ENCODE results near the gene VSIG4.
"Not testable (repeated sequence)": the region's sequence is repeated elsewhere in the genome, so short reads cannot be mapped to it uniquely, and the experiment has no call there.

The VSIG4 gene

GRCh38 chrX:66039944-66040343, at the start of gene VSIG4:
Gene VSIG4 (minus strand): TSS chrX:66040080. CDS start chrX:66039998, 82 bp downstream.
- DNase-seq = no peak

GRCh38 chrX:66076801-66077200, 36.9 kb upstream of the VSIG4 start:
- DNase-seq = no peak

GRCh38 chrX:66074920-66075879, 35.3 kb upstream of the VSIG4 start:
- DNase-seq = peak; percentile 1

- DNase-seq = no peak
Observed at GRCh38 chrX:66071126-66071525, 31.2 kb upstream of the VSIG4 start.

DNA sequence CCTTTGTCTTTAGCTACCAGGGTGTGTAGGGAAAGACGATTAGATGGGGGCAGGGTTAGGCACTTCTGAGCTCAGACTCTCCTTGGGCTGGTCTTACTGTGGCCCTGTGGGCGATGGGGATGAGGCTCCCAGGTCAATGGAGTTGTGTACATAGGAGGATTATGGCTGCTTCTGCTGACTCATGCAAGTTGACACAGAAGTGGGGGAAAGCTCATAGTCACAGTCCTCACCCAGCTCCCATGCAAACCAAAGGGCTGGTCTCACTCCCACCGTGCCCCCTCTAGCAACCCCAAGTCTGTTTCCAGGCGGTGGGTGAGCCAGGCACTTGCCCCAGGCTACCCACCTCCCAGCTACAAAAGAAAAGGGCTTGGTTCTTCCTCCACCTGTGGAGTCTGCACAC, 24.4 kb upstream of the VSIG4 start:
- no peak for DNase-seq

DNA sequence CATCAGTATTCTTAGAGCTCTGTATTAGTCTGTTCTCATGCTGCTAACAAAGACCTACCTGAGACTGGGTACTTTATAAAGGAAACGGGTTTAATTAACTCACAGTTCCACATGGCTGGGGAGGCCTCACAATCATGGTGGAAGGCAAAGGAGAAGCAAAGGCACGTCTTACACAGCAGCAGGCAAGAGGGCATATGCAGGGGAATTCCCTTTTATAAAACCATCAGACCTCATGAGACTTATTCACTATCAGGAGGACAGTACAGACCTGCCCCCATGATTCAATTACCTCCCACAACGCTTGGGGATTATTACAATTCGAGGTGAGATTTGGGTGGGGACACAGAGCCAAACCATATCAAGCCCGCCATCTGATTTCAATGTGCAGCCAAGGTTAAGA, 17.1 kb upstream of the VSIG4 start:
- DNase-seq = not testable (repeated sequence)

GRCh38 chrX:66054978-66055377, 15.1 kb upstream of the VSIG4 start:
- DNase-seq = no peak

- no peak for DNase-seq
Observed at GRCh38 chrX:66053414-66053813, 13.5 kb upstream of the VSIG4 start.

DNA sequence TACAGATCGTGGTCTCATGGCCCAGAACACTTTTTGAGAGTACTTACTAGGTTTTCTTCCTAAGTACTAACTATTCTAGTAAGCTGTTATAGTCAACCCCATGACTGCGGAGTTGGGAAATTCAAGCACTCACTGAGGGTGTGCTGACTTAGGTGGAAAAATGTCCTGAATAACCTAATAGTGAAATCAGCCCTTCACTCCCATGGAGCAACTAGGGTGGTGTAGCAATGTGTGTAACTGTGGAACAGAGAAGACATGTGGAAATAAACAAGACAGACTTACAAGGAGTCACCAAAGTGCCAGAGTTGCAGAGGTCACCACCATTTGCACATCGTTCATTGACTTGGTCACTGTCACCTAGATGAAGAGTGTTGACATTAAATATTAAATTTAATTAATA, 12.1 kb upstream of the VSIG4 start:
- DNase-seq = no peak

- no peak for DNase-seq
Observed at GRCh38 chrX:66050140-66050569, 10.3 kb upstream of the VSIG4 start.

DNA sequence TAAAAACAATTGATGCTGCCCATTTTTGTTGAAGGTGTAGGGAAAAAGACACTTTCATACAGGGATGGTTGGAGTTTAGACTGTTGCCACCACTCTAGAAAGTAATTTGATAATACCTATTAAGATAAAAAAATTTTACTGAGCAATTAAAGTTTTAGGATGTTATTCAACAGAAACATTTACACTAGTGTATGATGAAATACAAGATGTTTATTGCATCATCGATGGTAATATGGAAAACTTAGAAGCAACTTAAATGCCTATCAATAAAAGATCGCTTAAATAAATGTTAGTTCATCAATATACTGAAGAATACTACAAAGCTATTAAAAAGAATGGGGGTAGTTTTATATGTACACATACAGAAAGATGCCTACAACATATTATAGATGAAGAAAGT, 9.2 kb upstream of the VSIG4 start:
- no peak for DNase-seq

DNA sequence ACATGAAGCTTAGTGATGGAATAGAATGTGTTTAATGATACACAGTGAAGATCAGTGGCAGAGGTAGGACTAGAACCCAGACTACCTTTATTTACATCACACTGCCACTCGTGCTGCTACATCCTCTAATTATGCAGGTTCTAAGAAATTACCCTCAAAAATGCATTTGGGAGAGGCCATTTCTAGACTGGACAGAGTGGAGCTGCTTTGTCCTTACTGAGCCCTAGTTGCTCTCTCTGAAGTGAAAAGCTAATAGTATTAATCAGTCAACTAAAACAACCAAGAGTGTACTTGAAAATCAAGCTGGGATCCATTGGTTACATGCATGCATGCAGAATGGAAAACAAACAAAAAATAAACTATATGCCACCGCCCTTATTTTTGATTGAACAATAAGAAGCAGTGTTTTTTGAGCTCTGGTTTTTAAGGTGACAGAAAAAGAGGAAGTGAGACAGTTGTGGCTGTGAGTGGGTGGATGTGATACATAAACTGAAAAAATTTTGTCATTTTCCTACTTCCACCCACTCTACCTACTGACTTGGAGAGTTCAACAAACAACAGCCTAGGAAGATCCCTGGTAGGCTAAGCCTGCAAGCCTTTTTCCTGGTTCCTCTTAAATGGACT, 6.8 kb upstream of the VSIG4 start:
- no peak for DNase-seq

- no peak for DNase-seq
Observed at GRCh38 chrX:66045894-66046293, 6.0 kb upstream of the VSIG4 start.

DNA sequence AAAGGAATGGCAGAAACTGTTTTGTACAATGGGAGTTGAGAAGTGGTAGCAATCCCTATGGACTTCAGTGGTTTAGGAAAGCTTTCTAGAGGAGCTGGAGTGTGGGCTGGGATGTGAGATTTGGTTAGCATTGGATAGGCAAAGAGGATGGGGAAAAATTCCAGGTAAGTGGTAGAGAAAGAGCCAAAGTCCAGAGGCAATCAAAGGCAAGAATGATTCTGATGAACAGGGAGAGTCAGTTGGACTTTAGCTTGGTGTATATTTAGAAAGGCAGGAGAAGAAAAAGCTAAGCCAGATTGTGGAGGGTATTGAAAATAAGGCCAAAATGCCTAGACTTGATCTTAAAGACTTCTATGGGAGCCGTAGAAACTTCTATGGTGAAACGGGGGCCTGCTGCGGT, 3.7 kb upstream of the VSIG4 start:
- DNase-seq = no peak

DNA sequence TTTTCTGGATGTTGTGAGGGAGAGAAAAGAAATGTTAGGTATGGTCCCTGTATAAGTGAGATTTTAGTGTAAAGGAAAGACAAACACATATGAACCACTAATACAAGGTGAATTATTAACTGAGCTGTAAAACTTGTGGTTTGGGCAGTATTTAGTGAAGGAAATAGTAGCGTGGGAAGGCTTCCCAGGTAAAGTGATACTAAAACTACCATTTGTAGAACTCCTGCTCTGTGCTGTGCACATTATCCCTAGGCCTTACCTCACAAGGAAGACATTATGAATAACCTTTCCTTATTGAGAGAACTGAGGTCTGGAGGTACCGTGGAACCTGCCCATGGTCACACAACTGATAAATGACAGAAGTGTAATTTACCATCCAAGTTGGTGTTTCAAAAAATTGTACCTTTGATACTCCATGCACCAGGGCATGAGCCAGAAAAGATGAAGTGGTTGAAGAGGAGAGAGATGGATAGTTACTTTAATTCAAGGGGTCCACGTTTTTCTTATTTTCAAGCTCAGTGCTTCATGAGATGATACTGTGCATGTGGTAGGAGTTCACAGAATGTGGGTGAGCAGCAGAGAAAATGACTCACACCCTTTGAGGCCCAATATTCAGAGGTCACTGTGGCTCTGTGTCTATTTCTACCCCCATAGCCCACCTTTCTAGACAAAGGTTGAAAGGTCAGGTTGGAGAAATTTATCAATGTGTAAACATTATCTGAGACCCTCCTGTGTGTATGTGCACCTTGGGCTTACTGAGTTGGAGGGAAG, 2.6 kb upstream of the VSIG4 start:
- no peak for DNase-seq

- DNase-seq = no peak
Observed at GRCh38 chrX:66038115-66038514, 1.8 kb downstream of the VSIG4 start.

GRCh38 chrX:66036231-66036630, 3.6 kb downstream of the VSIG4 start:
- DNase-seq = no peak

- DNase-seq = no peak
Observed at GRCh38 chrX:66035667-66036066, 4.2 kb downstream of the VSIG4 start.

- no peak for DNase-seq
Observed at GRCh38 chrX:66030505-66031317, 9.2 kb downstream of the VSIG4 start.

DNA sequence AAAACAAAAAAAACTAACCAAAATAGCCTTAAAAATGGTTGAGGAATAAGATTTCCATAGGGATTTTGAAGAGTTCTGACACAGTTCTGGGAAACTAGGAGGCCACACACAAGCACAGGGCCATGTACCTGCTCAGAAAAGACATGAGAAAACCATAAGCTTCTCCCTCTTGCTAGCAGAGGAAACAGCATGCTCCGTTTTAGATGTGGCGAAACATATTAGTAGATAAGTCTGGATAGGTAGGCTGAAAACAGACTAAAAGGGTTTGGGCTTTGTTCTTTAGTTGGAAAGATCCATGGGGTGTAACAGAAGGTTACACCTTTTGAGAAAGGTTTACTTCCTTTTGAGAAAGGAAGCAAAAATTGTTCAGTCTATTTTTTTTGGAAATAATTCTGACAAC, 10.9 kb downstream of the VSIG4 start:
- DNase-seq = no peak

- no peak for DNase-seq
Observed at GRCh38 chrX:66024570-66024969, 15.3 kb downstream of the VSIG4 start.

DNA sequence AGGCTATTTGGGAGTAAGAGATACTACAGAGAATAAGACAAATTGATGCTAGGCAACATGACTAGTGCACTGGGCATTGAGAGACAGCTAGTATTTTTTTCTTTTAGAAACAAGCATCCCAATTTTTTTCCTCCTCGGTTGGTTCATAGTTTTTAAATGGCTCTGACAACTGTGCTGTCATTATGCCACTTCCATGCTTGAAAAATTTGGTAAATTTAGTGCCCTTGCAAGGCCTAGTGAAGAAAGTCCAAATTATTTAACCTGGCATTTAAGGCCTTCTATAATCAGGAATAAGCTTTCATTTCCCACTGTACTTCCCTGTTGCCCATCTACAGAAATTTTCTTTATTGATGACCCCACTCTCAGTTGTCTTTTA, 15.8 kb downstream of the VSIG4 start:
- DNase-seq = no peak
